ENCODE data around the gene ISLR2.

ISLR2 gene

DNA sequence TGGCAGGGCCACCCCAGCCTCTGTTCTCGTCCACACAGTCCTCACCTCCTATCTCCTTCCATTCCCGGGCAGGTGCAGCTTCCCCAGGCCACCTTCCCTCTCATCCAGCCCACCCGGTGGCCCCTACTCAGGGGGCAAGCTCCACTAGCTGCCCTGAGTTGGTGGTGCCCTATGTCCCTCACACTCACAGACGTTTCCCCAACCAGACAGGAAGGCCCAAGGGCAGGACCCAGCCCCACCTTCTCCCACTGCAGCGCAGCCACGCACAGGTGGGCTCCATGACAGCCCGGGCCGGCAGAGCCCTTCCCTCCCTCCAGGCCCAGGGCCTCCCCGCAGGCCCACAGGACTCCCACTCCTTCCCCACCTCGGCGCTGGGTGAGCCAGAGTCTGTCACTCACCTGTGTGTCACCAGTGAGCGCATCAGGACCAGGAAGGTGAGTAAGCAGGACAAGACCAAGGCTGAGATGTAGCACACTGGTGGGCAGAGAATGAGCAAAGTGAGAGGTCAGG is 54.3 kb downstream of the ISLR2 start:
- in situ Hi-C loops (cut with MboI; ENCODE audit: low sequenced_read_pairs, unreplicated experiment), result no loop called here
- DNase-seq (ENCODE audit: low spot score), result no peak
- TF ChIP-seq, protein P1, sequence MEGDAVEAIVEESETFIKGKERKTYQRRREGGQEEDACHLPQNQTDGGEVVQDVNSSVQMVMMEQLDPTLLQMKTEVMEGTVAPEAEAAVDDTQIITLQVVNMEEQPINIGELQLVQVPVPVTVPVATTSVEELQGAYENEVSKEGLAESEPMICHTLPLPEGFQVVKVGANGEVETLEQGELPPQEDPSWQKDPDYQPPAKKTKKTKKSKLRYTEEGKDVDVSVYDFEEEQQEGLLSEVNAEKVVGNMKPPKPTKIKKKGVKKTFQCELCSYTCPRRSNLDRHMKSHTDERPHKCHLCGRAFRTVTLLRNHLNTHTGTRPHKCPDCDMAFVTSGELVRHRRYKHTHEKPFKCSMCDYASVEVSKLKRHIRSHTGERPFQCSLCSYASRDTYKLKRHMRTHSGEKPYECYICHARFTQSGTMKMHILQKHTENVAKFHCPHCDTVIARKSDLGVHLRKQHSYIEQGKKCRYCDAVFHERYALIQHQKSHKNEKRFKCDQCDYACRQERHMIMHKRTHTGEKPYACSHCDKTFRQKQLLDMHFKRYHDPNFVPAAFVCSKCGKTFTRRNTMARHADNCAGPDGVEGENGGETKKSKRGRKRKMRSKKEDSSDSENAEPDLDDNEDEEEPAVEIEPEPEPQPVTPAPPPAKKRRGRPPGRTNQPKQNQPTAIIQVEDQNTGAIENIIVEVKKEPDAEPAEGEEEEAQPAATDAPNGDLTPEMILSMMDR (IDR thresholded peaks at IDR 0.05; ENCODE audit: borderline replicate concordance, control extremely low read depth, extremely low read depth, insufficient read depth, missing control alignments), result no peak

DNA sequence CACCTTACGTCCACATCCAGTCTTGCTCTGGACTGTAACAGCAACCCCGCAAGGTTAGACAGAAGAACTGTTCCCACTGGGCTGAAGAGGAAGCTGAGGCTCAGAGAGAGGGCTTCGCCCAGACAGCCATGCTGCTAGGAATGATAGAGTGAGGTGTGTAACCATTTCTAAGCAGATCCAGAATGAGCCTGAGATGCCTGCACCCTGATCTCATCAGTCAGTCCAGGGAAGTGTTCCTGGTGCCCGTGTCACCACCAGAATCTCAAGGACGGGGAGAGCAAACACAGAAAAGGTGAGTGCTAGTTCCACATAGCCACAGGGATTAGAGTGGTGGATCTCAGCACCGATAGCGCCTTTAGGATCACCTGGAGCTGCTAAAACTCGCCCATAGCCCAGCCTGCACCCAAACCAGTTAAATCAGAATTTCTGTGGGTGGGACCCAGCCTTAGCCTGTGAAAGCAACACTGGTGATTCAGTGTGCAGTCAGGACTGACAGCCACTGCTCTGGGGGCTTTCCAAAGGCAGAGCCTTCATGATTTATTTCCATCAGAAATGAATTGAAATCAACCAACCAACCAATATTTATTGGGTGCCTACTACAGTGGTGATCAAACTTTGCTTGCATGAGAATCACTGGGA is 55.4 kb downstream of the ISLR2 start:
- TF ChIP-seq, protein P1 (IDR thresholded peaks at IDR 0.05; ENCODE audit: borderline replicate concordance, control extremely low read depth, extremely low read depth, insufficient read depth, missing control alignments), result no peak
- in situ Hi-C loops (cut with MboI; ENCODE audit: low sequenced_read_pairs, unreplicated experiment), result no loop called here
- no peak for DNase-seq (ENCODE audit: low spot score)
